GM23338 (cell line): ENCODE data around the gene MPZ. TPM values are rescaled to one million over a fixed set of nuclear protein-coding genes. Genes with fewer than 3 reads are reported as not detected.

Source experiments
- ATAC-seq: fragments of 200-7000 bp; cut with Tn5 transposase; 3 replicates; pipeline ENCODE4 v1.9.1; 2020
- DNase-seq: peaks from one replicate; pipeline ENCODE4 v3.0.0-alpha.2; 2015; ENCODE audit warnings: low spot score
- H2AFZ ChIP-seq: fragments of 200-600 bp; sonication (generic); 2 replicates; pipeline ENCODE4 v1.8.0; 2016; ENCODE audit warnings: antibody characterized with exemption, mild to moderate bottlenecking, moderate library complexity
- H3F3A ChIP-seq: fragments of 200-600 bp; sonication (generic); replicated peaks from 2 replicates; pipeline ENCODE4 v1.8.0; 2017; ENCODE audit warnings: antibody characterized with exemption, mixed run types, low read depth
- H3K27ac ChIP-seq: fragments of 200-600 bp; sonication (generic); 2 replicates; pipeline ENCODE4 v1.6.1; 2016; ENCODE audit warnings: low read depth
- H3K27me3 ChIP-seq: fragments of 200-600 bp; sonication (generic); 2 replicates; pipeline ENCODE4 v1.8.0; 2016; ENCODE audit warnings: mild to moderate bottlenecking, mixed run types, moderate library complexity; ENCODE audit not compliant: insufficient read depth
- H3K36me3 ChIP-seq: fragments of 200-600 bp; sonication (generic); 2 replicates; pipeline ENCODE4 v1.8.0; 2016; ENCODE audit warnings: mild to moderate bottlenecking; ENCODE audit not compliant: insufficient read depth
- H3K4me1 ChIP-seq: fragments of 200-600 bp; sonication (generic); 2 replicates; pipeline ENCODE4 v1.8.0; 2016; ENCODE audit warnings: mild to moderate bottlenecking, moderate library complexity; ENCODE audit not compliant: insufficient read depth
- H3K4me2 ChIP-seq: fragments of 200-600 bp; sonication (generic); 2 replicates; pipeline ENCODE4 v1.7.1; 2017; ENCODE audit warnings: mixed run types
- H3K4me3 ChIP-seq: fragments of 200-600 bp; sonication (generic); 2 replicates; pipeline ENCODE4 v1.6.1; 2016; ENCODE audit warnings: mixed run types
- H3K79me2 ChIP-seq: fragments of 200-600 bp; sonication (generic); replicated peaks from 2 replicates; pipeline ENCODE4 v1.8.0; 2017; ENCODE audit warnings: mild to moderate bottlenecking; ENCODE audit not compliant: insufficient read depth
- H3K9me2 ChIP-seq: fragments of 200-600 bp; sonication (generic); 2 replicates; pipeline ENCODE4 v1.8.0; 2017; ENCODE audit not compliant: insufficient read depth
- H4K20me1 ChIP-seq: fragments of 200-600 bp; sonication (generic); replicated peaks from 2 replicates; pipeline ENCODE4 v1.8.0; 2017; ENCODE audit warnings: mild to moderate bottlenecking; ENCODE audit not compliant: insufficient read depth
- H3K27ac Mint-ChIP-seq: 2 replicates; pipeline ENCODE4 v1.8.0; 2020; ENCODE audit warnings: inconsistent platforms, mild to moderate bottlenecking, moderate library complexity, mixed read lengths
- H3K27me3 Mint-ChIP-seq: 3 replicates; pipeline ENCODE4 v1.8.0; 2022; ENCODE audit warnings: low read depth, mild to moderate bottlenecking, moderate library complexity, mixed read lengths, inconsistent platforms; ENCODE audit not compliant: insufficient read depth, poor library complexity
- H3K36me3 Mint-ChIP-seq: 3 replicates; pipeline ENCODE4 v1.8.0; 2021; ENCODE audit warnings: low read depth, mild to moderate bottlenecking, inconsistent platforms, moderate library complexity, mixed read lengths
- H3K4me1 Mint-ChIP-seq: 3 replicates; pipeline ENCODE4 v1.8.0; 2020; ENCODE audit warnings: mild to moderate bottlenecking, inconsistent platforms, mixed read lengths
- H3K4me3 Mint-ChIP-seq: 3 replicates; pipeline ENCODE4 v1.8.0; 2021; ENCODE audit warnings: moderate library complexity, mild to moderate bottlenecking, inconsistent platforms, mixed read lengths
- H3K9me3 Mint-ChIP-seq: 3 replicates; pipeline ENCODE4 v1.8.0; 2020; ENCODE audit warnings: moderate library complexity, mild to moderate bottlenecking, inconsistent platforms, mixed read lengths
- CREB1 ChIP-seq: fragments of 250-450 bp; sonication (Bioruptor Pico); IDR thresholded peaks from 2 replicates; pipeline ENCODE4 v1.5.0; 2020; ENCODE audit warnings: low read depth, mild to moderate bottlenecking, moderate library complexity
- EZH2 ChIP-seq: fragments of 200-600 bp; sonication (generic); IDR thresholded peaks from one replicate; pipeline ENCODE4 v1.8.0; 2017; ENCODE audit warnings: antibody characterized with exemption, mild to moderate bottlenecking, low read depth; ENCODE audit not compliant: unreplicated experiment
- EZH2phosphoT487 ChIP-seq: fragments of 200-600 bp; sonication (generic); IDR thresholded peaks from one replicate; pipeline ENCODE4 v1.8.1; 2018; ENCODE audit warnings: antibody characterized with exemption; ENCODE audit not compliant: unreplicated experiment
- JUNB ChIP-seq: IDR thresholded peaks from one replicate; pipeline ENCODE4 v1.6.1; 2016; ENCODE audit warnings: antibody characterized with exemption; ENCODE audit not compliant: unreplicated experiment
- NANOG ChIP-seq: IDR thresholded peaks from 2 replicates; pipeline ENCODE4 v1.6.1; 2016; ENCODE audit warnings: antibody characterized with exemption, borderline replicate concordance
- POLR2AphosphoS5 ChIP-seq: IDR thresholded peaks from 2 replicates; pipeline ENCODE4 v1.6.1; 2016; ENCODE audit warnings: antibody characterized with exemption, low read depth
- REST ChIP-seq: IDR thresholded peaks from one replicate; pipeline ENCODE4 v1.6.1; 2018; ENCODE audit warnings: antibody characterized with exemption; ENCODE audit not compliant: unreplicated experiment
- STAT1 ChIP-seq: IDR thresholded peaks from one replicate; pipeline ENCODE4 v1.6.1; 2016; ENCODE audit warnings: antibody characterized with exemption; ENCODE audit not compliant: unreplicated experiment
- ZNF114 ChIP-seq: fragments of 250-450 bp; sonication (Bioruptor Pico); IDR thresholded peaks from 2 replicates; pipeline ENCODE4 v1.5.0; 2020; ENCODE audit warnings: mild to moderate bottlenecking, moderate library complexity
- ZNF331 ChIP-seq: fragments of 250-450 bp; sonication (Bioruptor Pico); IDR thresholded peaks from 2 replicates; pipeline ENCODE4 v1.5.0; 2020; ENCODE audit warnings: low read depth, mild to moderate bottlenecking, moderate library complexity
- ZNF462 ChIP-seq: fragments of 250-450 bp; sonication (Bioruptor Pico); IDR thresholded peaks from 2 replicates; pipeline ENCODE4 v1.5.0; 2020; ENCODE audit warnings: mild to moderate bottlenecking, moderate library complexity
- polyA plus RNA-seq: library from polyadenylated mRNA; unstranded; fragments of >200 nt; fragmentation: Nextera tagmentation; extraction: Ambion mirVana; gene quantifications from 2 replicates; pipeline ENCODE4 v1.2.1, GENCODE V29; 2016
- total RNA-seq: library from RNA; depleted of rRNA; stranded (reverse); fragments of >200 nt; shearing (Covaris generic); gene quantifications from 2 replicates; pipeline ENCODE4 v1.2.3, GENCODE V29; 2014
- TF ChIP-seq, protein P1 (sequence below), 2 experiments: fragments of 200-600 bp in 1 of 2; sonication (generic) in 1 of 2; conservative IDR thresholded peaks; 2 replicates each; pipeline versions ENCODE4 v1.5.1 to v1.6.1; 2016 to 2017; ENCODE audit warnings: antibody characterized with exemption in 2 of 2, low read depth in 2 of 2, mild to moderate bottlenecking in 2 of 2, moderate library complexity in 1 of 2
- TF ChIP-seq, protein P2 (sequence below): IDR thresholded peaks from 2 replicates; pipeline ENCODE4 v1.6.1; 2016; ENCODE audit warnings: antibody characterized with exemption

The MPZ gene
- total and polyA plus RNA-seq, 2 experiments from 2014 or later, result 1.9 to 4.0 TPM

- peak; percentile 96 for DNase-seq
Observed at GRCh38 chr1:161314201-161314981, 4.6 kb upstream of the MPZ start, which contains the start of gene SDHC. Gene SDHC, plus strand, starts transcription at chr1:161314381. Its CDS starts 25 bp downstream, at chr1:161314406.

More at GRCh38 chr1:161314201-161314981, 4.6 kb upstream of the MPZ start, which contains the start of gene SDHC:
- Histone ChIP-seq H3F3A (0 out of 2 replicates have a peak, but pooled peaks cover 4% of the 10 kb centered on the region), H3K4me1 (peaks cover 30% of the 10 kb centered on the region), H3K4me2 (peak within 1 kb of the TSS; percentile 89), H3K27me3 (no peaks in the 10 kb centered on the region), H3K9me2 (0 out of 2 replicates have a peak, but pooled peaks cover 3% of the 10 kb centered on the region), H3K79me2 (peaks cover 36% of the 10 kb centered on the region), H4K20me1 (peaks cover 5% of the 10 kb centered on the region; the same call in 1 of the 2 replicates), H3K36me3 (no peaks in the 10 kb centered on the region), H3K27ac (peak within 1 kb of the TSS; percentile 99), H2AFZ (peak within 1 kb of the TSS; percentile 77), H3K4me3 (peak within 1 kb of the TSS; percentile 91)
- Mint-ChIP-seq H3K36me3 (no peaks in the 10 kb centered on the region), H3K4me3 (peak within 1 kb of the TSS; percentile 98), H3K9me3 (no peaks in the 10 kb centered on the region), H3K27ac (peak within 1 kb of the TSS; percentile 98), H3K4me1 (peaks cover 30% of the 10 kb centered on the region), H3K27me3 (peaks cover 12% of the 10 kb centered on the region)
- TF ChIP-seq ZNF331 (CRISPR knock-in tag), result no peak
- no peak for TF ChIP-seq EZH2phosphoT487
- TF ChIP-seq ZNF462 (CRISPR knock-in tag), result no peak
- TF ChIP-seq NANOG, result no peak
- TF ChIP-seq, protein P1, sequence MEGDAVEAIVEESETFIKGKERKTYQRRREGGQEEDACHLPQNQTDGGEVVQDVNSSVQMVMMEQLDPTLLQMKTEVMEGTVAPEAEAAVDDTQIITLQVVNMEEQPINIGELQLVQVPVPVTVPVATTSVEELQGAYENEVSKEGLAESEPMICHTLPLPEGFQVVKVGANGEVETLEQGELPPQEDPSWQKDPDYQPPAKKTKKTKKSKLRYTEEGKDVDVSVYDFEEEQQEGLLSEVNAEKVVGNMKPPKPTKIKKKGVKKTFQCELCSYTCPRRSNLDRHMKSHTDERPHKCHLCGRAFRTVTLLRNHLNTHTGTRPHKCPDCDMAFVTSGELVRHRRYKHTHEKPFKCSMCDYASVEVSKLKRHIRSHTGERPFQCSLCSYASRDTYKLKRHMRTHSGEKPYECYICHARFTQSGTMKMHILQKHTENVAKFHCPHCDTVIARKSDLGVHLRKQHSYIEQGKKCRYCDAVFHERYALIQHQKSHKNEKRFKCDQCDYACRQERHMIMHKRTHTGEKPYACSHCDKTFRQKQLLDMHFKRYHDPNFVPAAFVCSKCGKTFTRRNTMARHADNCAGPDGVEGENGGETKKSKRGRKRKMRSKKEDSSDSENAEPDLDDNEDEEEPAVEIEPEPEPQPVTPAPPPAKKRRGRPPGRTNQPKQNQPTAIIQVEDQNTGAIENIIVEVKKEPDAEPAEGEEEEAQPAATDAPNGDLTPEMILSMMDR (conservative IDR thresholded peaks at IDR 0.05; ENCODE audit: low read depth in 2 of 2), result peak; percentile 42 to 54
- TF ChIP-seq REST, result no peak
- TF ChIP-seq, protein P2, sequence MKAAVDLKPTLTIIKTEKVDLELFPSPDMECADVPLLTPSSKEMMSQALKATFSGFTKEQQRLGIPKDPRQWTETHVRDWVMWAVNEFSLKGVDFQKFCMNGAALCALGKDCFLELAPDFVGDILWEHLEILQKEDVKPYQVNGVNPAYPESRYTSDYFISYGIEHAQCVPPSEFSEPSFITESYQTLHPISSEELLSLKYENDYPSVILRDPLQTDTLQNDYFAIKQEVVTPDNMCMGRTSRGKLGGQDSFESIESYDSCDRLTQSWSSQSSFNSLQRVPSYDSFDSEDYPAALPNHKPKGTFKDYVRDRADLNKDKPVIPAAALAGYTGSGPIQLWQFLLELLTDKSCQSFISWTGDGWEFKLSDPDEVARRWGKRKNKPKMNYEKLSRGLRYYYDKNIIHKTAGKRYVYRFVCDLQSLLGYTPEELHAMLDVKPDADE, result no peak; the same call in 1 of the 2 replicates
- peak; percentile 93 for TF ChIP-seq CREB1
- no peak for TF ChIP-seq JUNB
- no peak for TF ChIP-seq STAT1
- no peak for TF ChIP-seq EZH2
- TF ChIP-seq POLR2AphosphoS5, result peak; percentile 95; the same call in 1 of the 2 replicates
- no peak for TF ChIP-seq ZNF114 (CRISPR knock-in tag)
- peak; percentile 96 for ATAC-seq
